HUES6 (cell line): ENCODE results near the gene CLDN4.

ENCODE experiments used
- H3K27ac ChIP-seq: 2 replicates; pipeline ENCODE4 v1.7.0; 2013; ENCODE audit warnings: low read depth, mild to moderate bottlenecking, low read length, inconsistent platforms
- H3K27me3 ChIP-seq: 2 replicates; pipeline ENCODE4 v1.6.1; 2013; ENCODE audit warnings: low read length; ENCODE audit not compliant: control insufficient read depth, insufficient read depth
- H3K36me3 ChIP-seq: 2 replicates; pipeline ENCODE4 v1.6.1; 2013; ENCODE audit warnings: low read length; ENCODE audit not compliant: control insufficient read depth, insufficient read depth
- H3K4me1 ChIP-seq: 2 replicates; pipeline ENCODE4 v1.6.1; 2013; ENCODE audit warnings: low read length; ENCODE audit not compliant: control insufficient read depth, insufficient read depth
- H3K4me3 ChIP-seq: 2 replicates; pipeline ENCODE4 v1.5.1; 2013; ENCODE audit warnings: low read depth, low read length
- H3K9ac ChIP-seq: one replicate; pipeline ENCODE4 v1.6.1; 2013; ENCODE audit warnings: mild to moderate bottlenecking, low read length
- H3K9me3 ChIP-seq: 2 replicates; pipeline ENCODE4 v1.6.1; 2013; ENCODE audit warnings: low read depth, low read length; ENCODE audit not compliant: control insufficient read depth, insufficient read depth

CLDN4 gene

DNA sequence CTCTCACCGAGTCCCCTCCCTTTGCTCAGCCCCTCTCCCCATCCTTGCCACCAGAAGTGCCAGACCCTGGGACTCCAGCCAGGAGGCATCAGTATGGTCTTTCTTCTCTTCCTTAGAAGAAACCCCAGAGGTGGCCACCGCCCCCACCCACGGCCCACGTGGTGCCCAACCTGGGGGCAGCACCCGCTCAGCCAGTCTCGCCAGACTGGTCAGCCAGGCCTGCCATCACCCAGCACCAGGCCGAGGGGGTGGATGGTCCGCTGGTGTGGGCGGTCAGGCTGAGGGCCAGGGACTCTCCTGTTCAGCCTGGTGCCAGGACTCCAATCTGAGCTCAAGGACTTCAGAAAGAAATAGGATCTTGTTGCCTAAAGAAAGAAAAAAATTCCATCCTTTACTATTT lies 5.8 kb upstream of the CLDN4 start:
- Histone ChIP-seq H3K9ac (no peak overlapping the region), H3K27me3 (no peaks in the 10 kb centered on the region), H3K9me3 (no peaks in the 10 kb centered on the region), H3K27ac (no peak overlapping the region), H3K4me1 (peaks cover 35% of the 10 kb centered on the region), H3K4me3 (no peak overlapping the region), H3K36me3 (no peaks in the 10 kb centered on the region)

DNA sequence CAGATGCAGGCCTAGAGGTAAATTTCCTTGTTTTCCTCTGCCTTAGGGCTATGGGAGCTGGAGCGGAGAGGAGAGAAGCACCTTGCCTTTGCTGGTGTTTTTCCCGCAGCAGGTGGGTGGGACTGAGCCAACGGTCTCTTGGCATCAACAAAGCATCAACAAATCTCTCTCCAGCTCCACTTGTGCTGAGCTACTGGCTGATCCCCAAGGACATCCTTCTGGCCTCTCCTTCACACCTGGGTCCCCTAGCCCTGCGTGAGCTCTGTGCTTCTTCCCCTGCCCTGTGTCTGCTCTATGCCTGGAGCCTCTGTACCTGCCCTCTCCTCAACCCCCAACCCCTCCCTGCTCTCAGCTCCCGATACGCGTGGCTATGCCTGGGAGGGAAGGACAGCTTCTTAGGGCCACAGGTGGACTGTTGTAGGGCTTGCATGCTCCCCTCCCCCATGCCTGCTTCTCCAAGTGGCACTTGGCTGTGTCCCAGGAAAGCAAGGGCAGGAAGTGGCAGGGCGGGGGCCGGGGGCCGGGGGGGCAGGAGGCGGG lies 3.2 kb upstream of the CLDN4 start:
- Histone ChIP-seq H3K27me3 (no peaks in the 10 kb centered on the region), H3K4me1 (peaks cover 54% of the 10 kb centered on the region), H3K27ac (no peak overlapping the region), H3K9me3 (no peaks in the 10 kb centered on the region), H3K36me3 (no peaks in the 10 kb centered on the region), H3K9ac (no peak overlapping the region), H3K4me3 (no peak overlapping the region)

DNA sequence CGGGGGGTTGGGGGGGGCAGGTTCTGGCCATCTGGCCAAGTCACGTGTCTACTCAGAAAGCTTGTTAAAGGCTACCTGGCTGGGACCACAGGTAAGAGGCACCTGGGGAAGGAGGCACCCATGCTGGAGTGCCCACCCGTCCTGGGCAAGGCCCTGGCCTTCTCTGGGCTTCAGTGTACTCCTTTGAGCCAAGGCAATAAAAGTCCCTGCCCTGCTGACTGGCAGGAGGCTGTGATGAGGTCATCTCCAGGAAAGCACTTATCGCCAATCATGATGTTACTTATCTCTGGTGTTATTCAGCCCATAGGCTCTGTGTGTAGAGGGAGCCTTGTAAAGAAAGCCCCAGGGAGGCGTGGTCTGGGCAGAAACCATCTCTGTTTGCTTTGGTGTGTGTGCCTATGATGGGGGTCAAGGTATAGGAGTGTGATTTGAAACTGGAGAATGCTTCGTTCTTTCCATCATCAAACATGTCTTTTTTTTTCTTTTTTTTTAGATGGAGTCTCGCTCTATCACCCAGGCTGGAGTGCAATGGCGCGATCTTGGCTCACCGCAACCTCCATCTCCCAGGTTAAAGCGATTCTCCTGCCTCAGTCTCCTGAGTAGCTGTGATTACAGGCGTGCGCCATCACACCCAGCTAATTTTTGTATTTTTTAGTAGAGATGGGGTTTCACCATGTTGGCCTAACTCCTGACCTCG lies 2.5 kb upstream of the CLDN4 start:
- Histone ChIP-seq H3K27ac (no peak overlapping the region), H3K9ac (no peak overlapping the region)

DNA sequence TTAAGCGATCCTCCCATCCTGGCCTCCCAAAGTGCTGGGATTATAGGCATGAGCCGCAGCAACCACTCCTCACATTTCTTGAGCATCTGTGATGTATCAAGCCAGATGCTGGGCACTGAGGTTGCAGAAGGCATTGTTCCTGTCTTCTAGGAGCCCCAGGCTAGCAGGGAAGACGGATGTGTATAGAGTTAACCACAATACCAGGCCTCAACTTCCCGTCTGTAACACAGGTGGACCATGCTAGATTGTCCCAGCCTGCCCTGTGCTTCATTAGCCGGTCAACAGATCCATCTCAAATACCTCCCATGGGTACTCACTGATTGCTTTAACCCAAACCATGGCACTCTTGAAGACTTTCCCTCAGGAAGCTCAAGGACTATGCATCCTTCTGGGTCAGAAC lies 1.8 kb upstream of the CLDN4 start:
- Histone ChIP-seq H3K27ac (no peak overlapping the region), H3K9ac (no peak overlapping the region), H3K4me1 (peaks cover 60% of the 10 kb centered on the region), H3K9me3 (no peaks in the 10 kb centered on the region), H3K4me3 (no peak overlapping the region), H3K27me3 (no peaks in the 10 kb centered on the region), H3K36me3 (no peaks in the 10 kb centered on the region)

More for the DNA sequence above, 2.5 kb upstream of the CLDN4 start:
- H3K4me1 ChIP-seq, result peaks cover 54% of the 10 kb centered on the region
- no peaks in the 10 kb centered on the region for H3K9me3 ChIP-seq
- no peak overlapping the region for H3K4me3 ChIP-seq
- no peaks in the 10 kb centered on the region for H3K36me3 ChIP-seq
- H3K27me3 ChIP-seq, result no peaks in the 10 kb centered on the region

DNA sequence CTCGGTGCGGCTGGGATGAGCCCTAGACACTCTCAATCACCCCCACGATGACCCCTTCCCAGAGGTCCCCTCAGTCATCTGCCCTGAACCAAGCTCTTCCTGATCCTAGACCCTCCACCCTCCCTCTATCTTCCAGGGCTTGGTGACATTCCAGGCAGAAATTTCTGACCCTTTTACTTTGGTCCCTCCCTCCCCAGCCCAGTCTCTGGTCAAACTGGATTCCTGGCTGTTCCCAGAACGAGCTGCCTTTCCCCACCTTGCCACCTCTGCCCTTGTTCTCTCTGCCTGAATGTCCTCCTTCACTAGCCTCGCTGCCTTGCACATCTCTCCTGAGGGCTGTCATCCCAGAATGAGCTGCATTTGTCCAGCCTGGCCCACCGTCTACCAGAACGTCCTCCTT lies 1.3 kb upstream of the CLDN4 start:
- Histone ChIP-seq H3K27ac (no peak overlapping the region), H3K9ac (no peak overlapping the region)

DNA sequence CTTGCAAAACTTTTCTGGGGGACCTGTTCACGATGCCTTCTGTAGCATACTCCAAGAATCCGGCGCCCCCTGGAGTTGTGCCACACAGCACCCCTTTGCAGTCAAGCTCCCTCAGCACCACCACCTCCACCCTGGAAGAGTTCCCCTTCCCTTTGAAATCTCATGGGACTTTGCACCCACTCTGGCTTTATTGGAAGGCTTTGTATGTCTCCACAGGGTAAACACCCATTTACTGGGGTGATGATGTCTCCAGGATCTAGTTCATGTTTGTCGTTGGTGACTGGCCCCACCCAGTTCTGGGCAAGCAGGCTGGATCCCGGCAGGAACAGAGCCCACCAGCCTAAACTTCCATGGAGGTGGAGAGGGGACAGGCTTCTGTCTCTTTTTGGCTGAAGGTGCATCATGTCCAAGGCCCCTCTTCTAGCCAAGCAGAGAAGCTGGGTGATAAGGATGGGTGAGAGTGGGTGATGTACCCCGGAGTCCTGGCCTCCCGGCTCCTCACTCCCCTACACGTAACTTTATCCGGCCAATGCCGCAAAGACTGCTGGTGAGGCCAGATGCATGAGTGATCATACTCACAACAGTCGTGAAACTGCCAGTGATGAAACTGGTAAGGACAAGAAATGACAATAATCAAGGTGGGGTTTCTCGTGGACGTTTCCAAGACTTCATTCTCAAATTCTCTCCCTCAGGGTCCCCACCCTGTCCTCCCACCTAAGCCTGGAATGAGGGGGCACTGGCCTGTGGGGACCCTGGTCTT lies 695 bp upstream of the CLDN4 start:
- H3K27me3 ChIP-seq, result no peaks in the 10 kb centered on the region
- peak overlapping the region; percentile 57; the same call in 1 of the 2 replicates for H3K27ac ChIP-seq
- H3K36me3 ChIP-seq, result no peaks in the 10 kb centered on the region
- peaks cover 60% of the 10 kb centered on the region for H3K4me1 ChIP-seq
- H3K9ac ChIP-seq, result peak overlapping the region; percentile 80
- peak overlapping the region; percentile 28; the same call in 1 of the 2 replicates for H3K4me3 ChIP-seq
- peaks cover 7% of the 10 kb centered on the region for H3K9me3 ChIP-seq

More for the DNA sequence above, 1.3 kb upstream of the CLDN4 start:
- no peaks in the 10 kb centered on the region for H3K27me3 ChIP-seq
- H3K4me1 ChIP-seq, result peaks cover 60% of the 10 kb centered on the region
- H3K9me3 ChIP-seq, result peaks cover 3% of the 10 kb centered on the region
- H3K4me3 ChIP-seq, result no peak overlapping the region
- H3K36me3 ChIP-seq, result no peaks in the 10 kb centered on the region

DNA sequence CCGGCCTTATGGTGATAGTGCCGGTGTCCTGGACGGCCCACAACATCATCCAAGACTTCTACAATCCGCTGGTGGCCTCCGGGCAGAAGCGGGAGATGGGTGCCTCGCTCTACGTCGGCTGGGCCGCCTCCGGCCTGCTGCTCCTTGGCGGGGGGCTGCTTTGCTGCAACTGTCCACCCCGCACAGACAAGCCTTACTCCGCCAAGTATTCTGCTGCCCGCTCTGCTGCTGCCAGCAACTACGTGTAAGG lies 713 bp downstream of the CLDN4 start:
- Histone ChIP-seq H3K9ac (peak overlapping the region; percentile 80), H3K36me3 (no peaks in the 10 kb centered on the region), H3K4me3 (peak overlapping the region; percentile 49), H3K27me3 (no peaks in the 10 kb centered on the region), H3K9me3 (peaks cover 7% of the 10 kb centered on the region), H3K4me1 (peaks cover 60% of the 10 kb centered on the region), H3K27ac (peak overlapping the region; percentile 42; the same call in 1 of the 2 replicates)

DNA sequence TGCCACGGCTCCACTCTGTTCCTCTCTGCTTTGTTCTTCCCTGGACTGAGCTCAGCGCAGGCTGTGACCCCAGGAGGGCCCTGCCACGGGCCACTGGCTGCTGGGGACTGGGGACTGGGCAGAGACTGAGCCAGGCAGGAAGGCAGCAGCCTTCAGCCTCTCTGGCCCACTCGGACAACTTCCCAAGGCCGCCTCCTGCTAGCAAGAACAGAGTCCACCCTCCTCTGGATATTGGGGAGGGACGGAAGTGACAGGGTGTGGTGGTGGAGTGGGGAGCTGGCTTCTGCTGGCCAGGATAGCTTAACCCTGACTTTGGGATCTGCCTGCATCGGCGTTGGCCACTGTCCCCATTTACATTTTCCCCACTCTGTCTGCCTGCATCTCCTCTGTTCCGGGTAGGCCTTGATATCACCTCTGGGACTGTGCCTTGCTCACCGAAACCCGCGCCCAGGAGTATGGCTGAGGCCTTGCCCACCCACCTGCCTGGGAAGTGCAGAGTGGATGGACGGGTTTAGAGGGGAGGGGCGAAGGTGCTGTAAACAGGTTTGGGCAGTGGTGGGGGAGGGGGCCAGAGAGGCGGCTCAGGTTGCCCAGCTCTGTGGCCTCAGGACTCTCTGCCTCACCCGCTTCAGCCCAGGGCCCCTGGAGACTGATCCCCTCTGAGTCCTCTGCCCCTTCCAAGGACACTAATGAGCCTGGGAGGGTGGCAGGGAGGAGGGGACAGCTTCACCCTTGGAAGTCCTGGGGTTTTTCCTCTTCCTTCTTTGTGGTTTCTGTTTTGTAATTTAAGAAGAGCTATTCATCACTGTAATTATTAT lies 1.2 kb downstream of the CLDN4 start:
- H3K4me3 ChIP-seq, result peak overlapping the region; percentile 49
- peaks cover 60% of the 10 kb centered on the region for H3K4me1 ChIP-seq
- no peaks in the 10 kb centered on the region for H3K27me3 ChIP-seq
- H3K9ac ChIP-seq, result peak overlapping the region; percentile 80
- no peaks in the 10 kb centered on the region for H3K36me3 ChIP-seq
- peaks cover 7% of the 10 kb centered on the region for H3K9me3 ChIP-seq
- H3K27ac ChIP-seq, result peak overlapping the region; percentile 42; the same call in 1 of the 2 replicates

DNA sequence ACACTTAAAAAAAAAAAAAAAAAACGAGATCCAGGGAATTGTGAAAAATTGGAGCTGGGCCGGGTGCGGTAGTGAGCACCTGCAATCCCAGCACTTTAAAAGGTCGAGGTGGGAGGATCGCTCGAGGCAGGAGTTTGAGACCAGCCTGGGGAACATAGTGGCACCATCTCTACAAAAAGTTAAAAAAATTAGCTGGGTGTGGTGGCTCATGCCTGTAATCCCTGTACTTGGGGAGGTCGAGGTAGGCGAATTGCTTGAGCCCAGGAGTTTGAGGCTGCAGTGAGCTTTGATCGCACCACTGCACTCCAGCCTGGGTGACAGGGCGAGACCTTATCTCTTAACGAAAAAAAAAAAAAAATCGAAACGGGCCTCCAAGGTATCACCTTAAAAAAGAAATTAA lies 2.0 kb downstream of the CLDN4 start:
- no peaks in the 10 kb centered on the region for H3K27me3 ChIP-seq
- H3K36me3 ChIP-seq, result no peaks in the 10 kb centered on the region
- no peak overlapping the region for H3K9ac ChIP-seq
- H3K9me3 ChIP-seq, result peaks cover 7% of the 10 kb centered on the region
- H3K4me1 ChIP-seq, result peaks cover 52% of the 10 kb centered on the region
- peak overlapping the region; percentile 27 for H3K27ac ChIP-seq
- no peak overlapping the region for H3K4me3 ChIP-seq

DNA sequence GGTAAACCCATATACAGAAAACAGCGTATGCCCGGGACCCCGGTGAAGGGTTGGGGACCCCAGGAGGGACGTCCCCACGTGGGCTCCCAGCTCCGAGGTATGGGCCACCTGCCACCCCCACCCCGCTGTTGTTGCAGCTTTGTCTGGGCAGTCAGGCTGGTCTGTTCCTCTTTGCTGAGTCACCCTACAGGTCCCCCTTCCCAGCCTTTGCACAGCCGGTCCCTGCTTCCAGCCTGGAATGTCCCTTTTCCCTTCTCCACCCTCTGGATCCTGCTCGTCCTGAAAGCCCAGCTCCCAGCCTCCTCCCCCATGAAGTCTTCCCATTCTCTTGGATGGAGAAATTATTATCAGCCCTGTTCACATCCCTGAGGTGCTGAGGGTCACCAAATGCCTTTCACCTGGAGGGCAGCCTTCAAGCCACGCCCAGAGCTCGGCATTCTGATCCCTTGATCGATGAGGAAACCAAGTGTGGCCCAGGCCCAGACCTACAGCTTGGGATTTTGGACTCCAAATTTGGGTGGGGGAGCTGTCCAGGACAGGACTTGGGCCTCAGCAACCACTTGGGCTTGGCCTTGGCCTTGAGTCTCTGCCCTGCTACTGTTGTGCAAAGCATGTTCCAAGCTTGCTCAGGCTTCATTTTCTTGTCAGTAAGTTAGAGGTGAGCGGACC lies 2.6 kb downstream of the CLDN4 start:
- peaks cover 7% of the 10 kb centered on the region for H3K9me3 ChIP-seq
- peak overlapping the region; percentile 27 for H3K27ac ChIP-seq
- H3K9ac ChIP-seq, result peak overlapping the region; percentile 36
- H3K4me1 ChIP-seq, result peaks cover 48% of the 10 kb centered on the region
- no peak overlapping the region for H3K4me3 ChIP-seq
- no peaks in the 10 kb centered on the region for H3K27me3 ChIP-seq
- no peaks in the 10 kb centered on the region for H3K36me3 ChIP-seq
